HG03135 (cell line): Measurements from ENCODE around the gene HAUS2.
A peak's percentile ranks its signal among the peaks of the same experiment; 100 is the strongest.

Source experiments
- ATAC-seq: cut with Tn5 transposase; IDR thresholded peaks from one replicate; pipeline ENCODE4 v1.9.1; 2021; ENCODE audit warnings: mild to moderate bottlenecking, moderate library complexity; ENCODE audit not compliant: unreplicated experiment

Gene HAUS2

GRCh38 chr15:42605796-42606195, 57.2 kb downstream of the HAUS2 start:
- ATAC-seq, result no peak

DNA sequence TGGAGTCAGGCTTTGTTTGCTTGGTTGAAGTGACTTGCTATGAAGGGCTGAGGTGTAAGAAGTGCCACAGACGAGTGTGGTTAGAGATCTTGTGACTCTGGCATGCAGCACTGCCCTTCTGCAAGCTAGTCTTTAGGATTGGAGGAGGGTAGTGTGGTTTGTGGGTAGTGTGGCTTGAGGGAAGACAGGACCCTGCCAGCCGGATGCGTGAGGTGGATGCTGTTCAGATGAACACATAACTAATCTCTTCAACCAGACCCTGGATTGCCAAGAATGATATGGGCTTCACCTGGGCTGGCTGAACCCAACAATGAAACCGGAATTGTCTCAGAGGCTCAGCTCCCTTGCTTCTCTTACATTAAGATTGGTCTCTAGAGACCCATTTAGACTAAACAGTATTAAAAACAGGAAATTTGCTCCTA, 59.5 kb downstream of the HAUS2 start:
- peak; percentile 49 for ATAC-seq

GRCh38 chr15:42608752-42609488, 60.3 kb downstream of the HAUS2 start:
- no peak for ATAC-seq

GRCh38 chr15:42611532-42611931, 62.9 kb downstream of the HAUS2 start:
- no peak for ATAC-seq

GRCh38 chr15:42612367-42612912, 63.8 kb downstream of the HAUS2 start:
- no peak for ATAC-seq

GRCh38 chr15:42616107-42616506, 67.5 kb downstream of the HAUS2 start:
- no peak for ATAC-seq
